Measurements from ENCODE around the gene RASGEF1B. TPM values are rescaled to one million over a fixed set of nuclear protein-coding genes. Genes with fewer than 3 reads are reported as not detected.
A peak's percentile ranks its signal among the peaks of the same experiment; 100 is the strongest.

RASGEF1B gene
- total RNA-seq, 4 donors from 2014 or later, result 9.1 to 18.9 (median 13.9) TPM

GRCh38 chr4:81422595-81422994, 49.1 kb downstream of the RASGEF1B start:
- intact Hi-C loops (cut with DNase I), result no loop called here

DNA sequence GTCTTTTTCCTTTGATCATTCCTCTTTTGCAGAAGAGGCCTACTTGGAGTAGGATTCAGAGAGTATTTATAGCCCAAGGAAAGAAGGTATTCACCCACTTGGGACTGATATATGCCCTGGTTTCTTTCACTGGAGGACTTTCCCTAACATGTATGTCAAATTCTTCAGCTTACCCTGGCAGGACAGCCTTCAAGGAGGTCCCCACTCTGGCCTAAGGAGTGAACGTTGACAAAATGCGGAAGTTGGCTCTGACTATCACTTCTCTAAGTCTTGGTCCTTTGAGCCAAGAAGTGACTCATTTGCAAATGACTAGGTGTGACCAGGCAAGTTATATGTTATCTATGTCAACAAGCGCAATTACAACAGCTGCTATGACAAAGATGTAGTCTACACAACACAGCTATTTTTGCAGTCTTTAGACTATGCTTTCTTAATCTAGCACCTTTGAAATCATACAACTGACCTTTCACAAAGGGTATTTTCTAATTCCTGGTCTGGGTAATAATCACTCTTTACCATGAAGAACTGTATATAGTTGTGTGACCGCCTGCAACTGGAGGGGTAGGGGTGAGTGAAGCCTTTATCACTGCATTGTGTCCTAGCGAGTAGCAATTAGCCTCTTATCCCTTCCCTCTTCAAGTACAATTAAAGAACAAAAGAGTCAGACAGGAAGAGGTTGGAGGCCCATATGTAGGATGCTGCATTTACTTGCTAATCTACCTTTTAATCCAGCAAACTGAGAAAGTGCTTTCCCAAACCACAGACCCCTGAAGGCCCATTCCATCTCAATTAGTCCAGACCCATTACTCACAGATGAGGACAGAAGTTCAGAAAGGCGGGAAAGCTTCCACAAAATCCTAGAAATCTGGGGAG, 50.1 kb downstream of the RASGEF1B start:
- DNase-seq, result no peak
- Histone ChIP-seq H3K9me3 (no peaks in the 10 kb centered on the region), H3K27ac (peak overlapping the region; percentile 31 to 76 (median 54)), H3K4me1 (peaks cover 0 to 51% (median 7%) of the 10 kb centered on the region in 3 donors), H3K27me3 (no peaks in the 10 kb centered on the region), H3K4me3 (no peak overlapping the region), H3K36me3 (peaks cover 0 to 10% (median 0%) of the 10 kb centered on the region in 3 donors)
- WGBS, 2 donors, result 42 to 48% methylated on average over 6 of the region's 6 CpGs
- TF ChIP-seq CTCF (IDR thresholded peaks at IDR 0.05) (no peak), POLR2A (IDR thresholded peaks at IDR 0.05) (no peak)
- intact Hi-C loops (cut with DNase I), result no loop called here

More at GRCh38 chr4:81422595-81422994, 49.1 kb downstream of the RASGEF1B start:
- H3K4me1 ChIP-seq, result peaks cover 0 to 54% (median 7%) of the 10 kb centered on the region in 3 donors
- H3K9me3 ChIP-seq, result no peaks in the 10 kb centered on the region
- WGBS, 2 donors, result 8 to 35% methylated on average over 1 of the region's 1 CpG
- no peak for TF ChIP-seq POLR2A (IDR thresholded peaks at IDR 0.05)
- TF ChIP-seq CTCF (IDR thresholded peaks at IDR 0.05), result no peak
- no peak overlapping the region for H3K4me3 ChIP-seq
- peaks cover 0 to 10% (median 0%) of the 10 kb centered on the region in 3 donors for H3K36me3 ChIP-seq
- no peaks in the 10 kb centered on the region for H3K27me3 ChIP-seq
- no peak for DNase-seq
- H3K27ac ChIP-seq, result peak overlapping the region in 1 of 4 donors; percentile 76

DNA sequence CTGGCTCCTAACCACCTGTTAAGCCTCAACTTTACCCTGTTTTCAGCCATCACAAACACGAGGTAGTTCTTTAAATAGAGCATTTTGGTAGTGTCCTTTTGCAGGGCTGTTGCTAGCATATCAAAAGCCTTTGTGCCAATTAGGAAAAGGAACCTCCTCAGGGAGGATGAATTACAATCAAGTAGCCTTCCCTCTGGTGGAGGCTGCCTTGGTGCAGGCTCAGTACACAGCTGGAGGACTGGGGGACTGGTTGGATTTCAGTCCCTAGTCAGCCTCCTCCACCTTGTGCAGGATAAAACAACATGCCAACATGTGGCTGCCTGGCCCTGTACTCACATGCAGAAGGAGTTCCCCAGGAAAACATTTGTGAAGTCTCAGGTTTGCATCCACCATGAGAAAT, 53.1 kb downstream of the RASGEF1B start:
- TF ChIP-seq CTCF (IDR thresholded peaks at IDR 0.05) (no peak), POLR2A (IDR thresholded peaks at IDR 0.05) (no peak)
- Histone ChIP-seq H3K36me3 (no peaks in the 10 kb centered on the region), H3K4me3 (no peak overlapping the region), H3K9me3 (no peaks in the 10 kb centered on the region), H3K4me1 (peaks cover 0 to 30% (median 7%) of the 10 kb centered on the region in 3 donors), H3K27ac (no peak overlapping the region), H3K27me3 (no peaks in the 10 kb centered on the region)
- intact Hi-C loops (cut with DNase I), result loop anchor here (10.0 kb wide), 1 partner anchor 46 kb away; no protein-coding TSS in a partner anchor
- DNase-seq, result no peak
- 58 to 62% methylated on average over 1 of the region's 1 CpG for WGBS, 2 donors

- H3K36me3 ChIP-seq, result no peaks in the 10 kb centered on the region
- H3K4me1 ChIP-seq, result no peaks in the 10 kb centered on the region
- no peak overlapping the region for H3K27ac ChIP-seq
- no peak for DNase-seq
- intact Hi-C loops (cut with DNase I), result loop anchor here (10.0 kb wide), 1 partner anchor 52 kb away; no protein-coding TSS in a partner anchor
- WGBS, 2 donors, result 77 to 84% methylated on average over 4 of the region's 4 CpGs
- H3K9me3 ChIP-seq, result no peaks in the 10 kb centered on the region
- no peaks in the 10 kb centered on the region for H3K27me3 ChIP-seq
- TF ChIP-seq POLR2A (IDR thresholded peaks at IDR 0.05), result no peak
- TF ChIP-seq CTCF (IDR thresholded peaks at IDR 0.05), result no peak
- H3K4me3 ChIP-seq, result no peak overlapping the region
These were observed 58.7 kb downstream of the RASGEF1B start for GRCh38 chr4:81412946-81413495.

GRCh38 chr4:81410680-81411079, 61.0 kb downstream of the RASGEF1B start:
- no peaks in the 10 kb centered on the region for H3K9me3 ChIP-seq
- H3K36me3 ChIP-seq, result no peaks in the 10 kb centered on the region
- TF ChIP-seq CTCF (IDR thresholded peaks at IDR 0.05) (no peak), POLR2A (IDR thresholded peaks at IDR 0.05) (no peak)
- H3K27me3 ChIP-seq, result no peaks in the 10 kb centered on the region
- H3K27ac ChIP-seq, result no peak overlapping the region
- H3K4me1 ChIP-seq, result peaks cover 0 to 8% (median 0%) of the 10 kb centered on the region in 3 donors
- no peak for DNase-seq
- WGBS, 2 donors, result 71 to 72% methylated on average over 2 of the region's 2 CpGs
- no peak overlapping the region for H3K4me3 ChIP-seq
- intact Hi-C loops (cut with DNase I), result loop anchor here (10.0 kb wide), 1 partner anchor 54 kb away; no protein-coding TSS in a partner anchor

All from esophagus squamous epithelium (tissue), 5 donors.